Heart right ventricle (tissue), 16 donors: ENCODE data around the gene SLX4IP. TPM values are rescaled to one million over a fixed set of nuclear protein-coding genes. Genes with fewer than 3 reads are reported as not detected.

Source experiments
- ATAC-seq, 8 donors: fragments of 200-7000 bp; cut with Tn5 transposase; one replicate each; pipeline ENCODE4 v1.9.1; 2020; ENCODE audit warnings: mild to moderate bottlenecking in 8 of 8, moderate library complexity in 8 of 8, moderate number of reproducible peaks in 1 of 8
- DNase-seq, 2 donors: peaks; one replicate each; pipeline ENCODE4 v3.0.0-alpha.2; 2020
- H3K27ac ChIP-seq, 10 donors: fragments of 200-600 bp; sonication (generic) in 2 of 10; one replicate each; pipeline versions ENCODE4 v1.5.0 to v1.8.0; 2020 to 2022; ENCODE audit warnings: mild to moderate bottlenecking in 3 of 10
- H3K27me3 ChIP-seq, 7 donors: fragments of 200-600 bp; one replicate each; pipeline ENCODE4 v1.8.0; 2021 to 2022; ENCODE audit warnings: mild to moderate bottlenecking in 2 of 7
- H3K36me3 ChIP-seq, 9 donors: fragments of 200-600 bp; sonication (generic) in 1 of 9; one replicate each; pipeline versions ENCODE4 v1.5.0 to v1.8.0; 2020 to 2022; ENCODE audit warnings: mild to moderate bottlenecking in 2 of 9
- H3K4me1 ChIP-seq, 9 donors: fragments of 200-600 bp; sonication (generic) in 1 of 9; one replicate each; pipeline versions ENCODE4 v1.5.0 to v1.8.0; 2020 to 2022; ENCODE audit warnings: mild to moderate bottlenecking in 4 of 9
- H3K4me3 ChIP-seq, 10 donors: fragments of 200-600 bp; sonication (generic) in 2 of 10; one replicate each; pipeline versions ENCODE4 v1.5.0 to v1.8.0; 2020 to 2022; ENCODE audit warnings: mild to moderate bottlenecking in 7 of 10, moderate library complexity in 2 of 10
- H3K9me3 ChIP-seq, 11 donors: fragments of 200-600 bp in 10 of 11; sonication (generic) in 2 of 11; one replicate each; pipeline versions ENCODE4 v1.5.0 to v1.8.0; 2013 to 2022; ENCODE audit warnings: mild to moderate bottlenecking in 2 of 11, control low read depth in 1 of 11, moderate library complexity in 1 of 11
- CTCF ChIP-seq, 9 donors: fragments of 200-600 bp; sonication (generic) in 2 of 9; IDR thresholded peaks; one replicate each; pipeline versions ENCODE4 v1.5.0 to v1.8.0; 2021 to 2022; ENCODE audit warnings: antibody characterized with exemption in 9 of 9, mild to moderate bottlenecking in 5 of 9, moderate library complexity in 1 of 9
- WGBS, 2 donors: extraction: QIAGEN DNeasy Blood & Tissue Kit; methylation state at CpG; one replicate each; pipeline ENCODE4 v1.1.7; 2013; ENCODE audit warnings: inconsistent platforms in 1 of 2; 5-methylcytosine and 5-hydroxymethylcytosine counted together
- intact Hi-C, 10 donors: fragments of 100-400 bp; cut with DNase I; formaldehyde crosslinking; loops; one replicate each; pipeline versions ENCODE4 v1.11.1 to v1.14.2; 2022
- polyA plus RNA-seq, 2 donors: library from polyadenylated mRNA; stranded (reverse); fragments of 200-250 nt; gene quantifications; one replicate each; pipeline ENCODE4 v1.2.3, GENCODE V29; 2013
- total RNA-seq, 10 donors: library from RNA; stranded (reverse); fragmentation: NEBNext Ultra II Directional in 3 of 10; extraction: Animal tissue kit (Norgen Biotek cat#: 25700) in 3 of 10; gene quantifications; one replicate each; pipeline versions ENCODE4 v1.2.1 to v1.2.4, GENCODE V29; 2021 to 2023
- donor health status: Arrhythmogenic right ventricular cardiomyopathy.
- donor health status: ischemic (EF 13 %, LVEDD 7.1; RV severe dilation, severe dysfunction).
- donor health status: healthy with polysubstance abuse.
- donor health status: DM: no; HTN: yes; CAD: no.
- donor health status: DM: no; HTN: no; CAD: no.
- donor health status: ischemic (EF 25% LVEDD 6.9; RV normal size, moderate dysfunction).
- donor health status: ischemic (EF 25% LVEDD 5.7; RV mildly dilated, moderate dysfunction).
- donor health status: healthy.
- donor health status: DM: yes; HTN: yes; CAD: no.
- donor health status: Ischemic cardiomyopathy.
- donor health status: ischemic (EF 35%, LVEDD 5.7; RV mildly dilated, moderate dysfunction).
- donor health status: nonischemic (EF 11% LVEDD 7.7; RV severe dilation, severe dysfunction).
- donor health status: DM: yes; HTN: yes; CAD: no.
- donor health status: PGD.
- donor health status: ischemic (EF 29% LVEDD 5.4; RV normal size, mild dysfunction).
- donor health status: nonischemic (EF 23%, LVEDD 6.1; RV moderate dilation, normal function).

SLX4IP gene
- total and polyA plus RNA-seq, 12 donors = 0.71 to 3.1 (median 2.6) TPM

GRCh38 chr20:10449270-10449669 is 14.2 kb downstream of the SLX4IP start:
- no peak for ATAC-seq
- no peak for TF ChIP-seq CTCF (IDR thresholded peaks at IDR 0.05)
- 97 to 100% methylated on average over 2 of the region's 2 CpGs for WGBS, 2 donors

DNA sequence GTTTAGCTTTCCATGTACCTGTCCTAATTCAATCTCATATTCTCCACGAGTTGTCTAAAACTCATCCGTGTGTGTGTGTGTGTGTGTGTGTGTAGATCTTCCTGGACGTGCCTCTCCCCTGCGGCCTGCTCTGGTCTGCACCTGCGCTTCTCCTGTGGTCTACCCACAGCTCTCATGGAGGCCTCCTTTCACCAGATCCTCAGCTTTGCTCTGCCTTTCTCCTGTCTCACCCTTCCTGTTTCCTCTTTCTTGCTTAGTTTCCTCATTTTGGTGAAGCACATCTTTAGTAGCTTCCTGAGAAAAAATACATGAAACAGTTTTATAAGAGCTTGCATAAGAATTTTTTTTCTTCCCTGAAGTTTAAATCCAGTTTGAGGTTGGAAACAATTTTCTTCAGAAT is 18.1 kb downstream of the SLX4IP start:
- H3K27me3 ChIP-seq = no peaks in the 10 kb centered on the region
- intact Hi-C loops = no loop called here
- peak in 2 of 8 donors; percentile 42 to 63 for ATAC-seq
- no peak for DNase-seq
- H3K9me3 ChIP-seq = peaks cover 0 to 11% (median 0%) of the 10 kb centered on the region in 11 donors
- H3K27ac ChIP-seq = peak overlapping the region in 1 of 10 donors; percentile 82
- WGBS, 2 donors = 62 to 65% methylated on average over 5 of the region's 5 CpGs
- no peak overlapping the region for H3K4me3 ChIP-seq
- TF ChIP-seq CTCF (IDR thresholded peaks at IDR 0.05) = no peak
- no peaks in the 10 kb centered on the region for H3K36me3 ChIP-seq
- H3K4me1 ChIP-seq = peaks cover 0 to 25% (median 0%) of the 10 kb centered on the region in 9 donors

More at GRCh38 chr20:10449270-10449669, 14.2 kb downstream of the SLX4IP start:
- Histone ChIP-seq H3K9me3 (no peaks in the 10 kb centered on the region), H3K4me1 (peaks cover 0 to 28% (median 0%) of the 10 kb centered on the region in 9 donors), H3K27me3 (no peaks in the 10 kb centered on the region), H3K27ac (no peak overlapping the region), H3K4me3 (no peak overlapping the region), H3K36me3 (no peaks in the 10 kb centered on the region)
- DNase-seq = no peak
- intact Hi-C loops = no loop called here

GRCh38 chr20:10454151-10454750 is 19.1 kb downstream of the SLX4IP start:
- no peaks in the 10 kb centered on the region for H3K27me3 ChIP-seq
- no peak for DNase-seq
- H3K36me3 ChIP-seq = no peaks in the 10 kb centered on the region
- H3K4me3 ChIP-seq = no peak overlapping the region
- no peak for TF ChIP-seq CTCF (IDR thresholded peaks at IDR 0.05)
- H3K27ac ChIP-seq = peak overlapping the region in 3 of 10 donors; percentile 2 to 82 (median 11)
- intact Hi-C loops = no loop called here
- peaks cover 0 to 25% (median 0%) of the 10 kb centered on the region in 9 donors for H3K4me1 ChIP-seq
- peak in 1 of 8 donors; percentile 52 for ATAC-seq
- H3K9me3 ChIP-seq = peaks cover 0 to 11% (median 0%) of the 10 kb centered on the region in 11 donors

GRCh38 chr20:10461495-10461894 is 26.4 kb downstream of the SLX4IP start:
- Histone ChIP-seq H3K27ac (no peak overlapping the region), H3K27me3 (no peaks in the 10 kb centered on the region), H3K36me3 (no peaks in the 10 kb centered on the region), H3K9me3 (peaks cover 0 to 11% (median 0%) of the 10 kb centered on the region in 11 donors), H3K4me1 (peaks cover 0 to 23% (median 9%) of the 10 kb centered on the region in 9 donors), H3K4me3 (no peak overlapping the region)
- intact Hi-C loops = loop anchor here in 3 of 10 donors (10.0 kb wide), 4 partner anchors 183 to 1083 kb away; no protein-coding TSS in a partner anchor
- DNase-seq (no peak), ATAC-seq (no peak)
- TF ChIP-seq CTCF (IDR thresholded peaks at IDR 0.05) = no peak
- 92 to 96% methylated on average over 2 of the region's 2 CpGs for WGBS, 2 donors
